Endometrial microvascular endothelial cells (primary cell): ENCODE results near the gene SPINK4. TPM values are rescaled to one million over a fixed set of nuclear protein-coding genes. Genes with fewer than 3 reads are reported as not detected.

Source experiments
- in situ Hi-C: cut with HindIII; loops from 2 replicates; pipeline ENCODE4 v1.10.0; 2017; ENCODE audit warnings: low sequenced_read_pairs, low pct_unique_long_range_greater_than_20kb; ENCODE audit errors: inconsistent ontology term
- total RNA-seq: library from RNA; depleted of rRNA; stranded (reverse); fragments of >200 nt; gene quantifications from one replicate; pipeline ENCODE4 v1.2.3, GENCODE V29; 2015; ENCODE audit errors: inconsistent ontology term

SPINK4 gene
- total RNA-seq, 1 donor from 2014 or later = not detected

GRCh38 chr9:33227008-33227398 is 13.0 kb upstream of the SPINK4 start:
- in situ Hi-C loops = loop anchor here (10.0 kb wide), 1 partner anchor 152 kb away; the partner anchor contains the start of gene SMU1

GRCh38 chr9:33227741-33228140 is 12.2 kb upstream of the SPINK4 start:
- in situ Hi-C loops = loop anchor here (10.0 kb wide), 1 partner anchor 153 kb away; the partner anchor contains the start of gene SMU1

GRCh38 chr9:33228606-33229005 is 11.4 kb upstream of the SPINK4 start:
- in situ Hi-C loops = loop anchor here (10.0 kb wide), 1 partner anchor 154 kb away; the partner anchor contains the start of gene SMU1

- in situ Hi-C loops = loop anchor here (10.0 kb wide), 1 partner anchor 155 kb away; the partner anchor contains the start of gene SMU1
These were observed 10.4 kb upstream of the SPINK4 start for GRCh38 chr9:33229359-33230114.

- in situ Hi-C loops = no loop called here
These were observed 9.0 kb upstream of the SPINK4 start for GRCh38 chr9:33230756-33231622.

- in situ Hi-C loops = no loop called here
These were observed 8.4 kb upstream of the SPINK4 start for GRCh38 chr9:33231623-33231942.

GRCh38 chr9:33232815-33233214 is 7.2 kb upstream of the SPINK4 start:
- in situ Hi-C loops = no loop called here

GRCh38 chr9:33233626-33234342 is 6.2 kb upstream of the SPINK4 start:
- in situ Hi-C loops = no loop called here

GRCh38 chr9:33234511-33235467 is 5.2 kb upstream of the SPINK4 start:
- in situ Hi-C loops = no loop called here

GRCh38 chr9:33236571-33236970 is 3.4 kb upstream of the SPINK4 start:
- in situ Hi-C loops = no loop called here

GRCh38 chr9:33241298-33241697 is 1.3 kb downstream of the SPINK4 start:
- in situ Hi-C loops = no loop called here

GRCh38 chr9:33242609-33243134 is 2.7 kb downstream of the SPINK4 start:
- in situ Hi-C loops = no loop called here

GRCh38 chr9:33244137-33244784 is 4.3 kb downstream of the SPINK4 start:
- in situ Hi-C loops = no loop called here

- in situ Hi-C loops = no loop called here
These were observed 5.4 kb downstream of the SPINK4 start for GRCh38 chr9:33245341-33245740.

GRCh38 chr9:33246269-33246860 is 6.4 kb downstream of the SPINK4 start:
- in situ Hi-C loops = no loop called here

- in situ Hi-C loops = no loop called here
These were observed 8.6 kb downstream of the SPINK4 start for GRCh38 chr9:33248606-33249005.

- in situ Hi-C loops = no loop called here
These were observed 9.2 kb downstream of the SPINK4 start for GRCh38 chr9:33249087-33249658.
